Amniotic stem cell (primary cell): Measurements from ENCODE around the gene RNU7-1.

ENCODE experiments used
- DNase-seq: peaks from one replicate; lab custom pipeline; 2025; lab: John Stamatoyannopoulos, UW

The RNU7-1 gene

GRCh38 chr12:6953442-6954315 lies 10.1 kb downstream of the RNU7-1 start:
- DNase-seq, result no peak

DNA sequence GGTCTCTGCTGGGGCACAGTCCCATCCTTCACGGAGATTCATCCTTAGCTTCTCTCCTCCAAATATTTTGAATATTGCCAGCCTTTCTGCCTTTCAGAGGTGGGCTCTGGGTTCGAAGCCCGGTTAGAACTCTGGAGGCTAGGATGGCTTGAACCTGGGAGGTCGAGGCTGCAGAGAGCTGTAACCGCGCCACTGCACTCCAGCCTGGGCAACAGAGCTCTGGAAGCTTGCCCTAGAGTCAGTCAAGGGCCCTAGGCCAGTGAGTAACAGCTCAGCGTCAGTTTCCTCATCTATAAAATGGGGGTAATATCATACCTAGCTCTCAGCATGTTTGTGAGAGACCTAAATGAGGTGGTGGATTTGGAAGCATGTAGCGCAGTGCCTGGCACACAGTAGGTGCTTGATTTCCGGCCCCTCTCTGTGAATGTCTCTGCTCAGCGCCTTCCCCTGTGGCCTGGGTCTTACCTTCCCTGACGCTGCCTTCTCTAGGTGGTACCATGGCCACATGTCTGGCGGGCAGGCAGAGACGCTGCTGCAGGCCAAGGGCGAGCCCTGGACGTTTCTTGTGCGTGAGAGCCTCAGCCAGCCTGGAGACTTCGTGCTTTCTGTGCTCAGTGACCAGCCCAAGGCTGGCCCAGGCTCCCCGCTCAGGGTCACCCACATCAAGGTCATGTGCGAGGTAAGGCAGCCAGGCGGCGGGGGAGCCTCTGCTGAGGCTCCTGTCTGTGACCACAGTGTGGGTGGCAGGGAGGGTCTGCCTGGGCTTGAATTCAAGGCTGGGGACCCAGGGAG lies 10.9 kb downstream of the RNU7-1 start:
- no peak for DNase-seq

DNA sequence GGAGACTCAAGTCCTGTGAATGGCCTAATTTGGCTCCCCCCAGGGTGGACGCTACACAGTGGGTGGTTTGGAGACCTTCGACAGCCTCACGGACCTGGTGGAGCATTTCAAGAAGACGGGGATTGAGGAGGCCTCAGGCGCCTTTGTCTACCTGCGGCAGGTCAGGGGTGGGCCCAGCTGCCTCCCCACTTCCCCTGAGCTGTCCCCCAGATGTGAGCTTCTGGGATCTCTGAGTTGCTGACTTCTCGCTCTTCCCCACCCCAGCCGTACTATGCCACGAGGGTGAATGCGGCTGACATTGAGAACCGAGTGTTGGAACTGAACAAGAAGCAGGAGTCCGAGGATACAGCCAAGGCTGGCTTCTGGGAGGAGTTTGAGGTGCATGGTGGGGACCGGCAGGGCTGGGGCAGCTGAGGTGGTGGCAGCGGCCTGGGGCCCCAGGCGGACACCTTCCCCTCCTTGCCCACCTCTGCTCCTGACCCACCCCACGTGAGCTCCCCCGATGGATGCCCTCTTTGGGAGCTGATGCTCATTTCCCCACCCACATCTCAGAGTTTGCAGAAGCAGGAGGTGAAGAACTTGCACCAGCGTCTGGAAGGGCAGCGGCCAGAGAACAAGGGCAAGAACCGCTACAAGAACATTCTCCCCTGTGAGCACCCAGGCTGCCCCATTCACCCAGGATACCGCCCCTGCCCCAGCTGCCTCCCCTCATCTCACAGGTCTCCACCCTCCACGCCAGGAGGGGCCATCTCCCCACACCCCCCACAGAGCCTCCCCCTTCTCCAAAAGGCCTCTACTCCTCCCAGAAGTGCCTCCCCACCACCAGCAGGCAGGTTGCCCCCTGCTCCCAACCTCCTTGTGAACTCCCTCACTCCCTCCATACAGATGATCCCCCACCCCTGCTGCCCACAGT lies 11.7 kb downstream of the RNU7-1 start:
- DNase-seq, result no peak

DNA sequence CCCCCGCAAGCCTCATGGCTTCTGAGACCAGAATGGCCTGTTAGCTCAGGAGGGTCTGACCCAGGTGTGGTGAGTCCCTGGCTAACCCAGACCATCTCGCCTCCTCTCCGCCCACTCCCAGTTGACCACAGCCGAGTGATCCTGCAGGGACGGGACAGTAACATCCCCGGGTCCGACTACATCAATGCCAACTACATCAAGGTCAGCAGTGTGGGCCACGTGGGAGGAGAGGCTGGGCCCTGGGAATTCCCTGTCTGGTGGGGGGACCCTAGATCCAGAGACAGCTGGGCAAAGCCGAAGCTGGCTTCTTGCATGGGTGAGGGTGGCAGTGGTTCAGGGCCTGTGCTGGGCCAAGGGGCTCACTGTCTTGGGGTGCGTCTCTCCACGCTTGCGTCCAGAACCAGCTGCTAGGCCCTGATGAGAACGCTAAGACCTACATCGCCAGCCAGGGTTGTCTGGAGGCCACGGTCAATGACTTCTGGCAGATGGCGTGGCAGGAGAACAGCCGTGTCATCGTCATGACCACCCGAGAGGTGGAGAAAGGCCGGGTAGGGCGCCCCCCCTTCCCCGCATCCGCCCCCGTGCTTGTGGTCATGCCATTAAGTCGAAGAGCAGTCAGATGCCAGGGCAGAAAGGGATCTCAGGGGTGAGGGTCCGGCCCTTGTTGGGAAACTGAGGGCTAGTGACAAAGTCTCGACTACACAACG lies 12.6 kb downstream of the RNU7-1 start:
- DNase-seq, result no peak

- no peak for DNase-seq
These were observed 13.6 kb downstream of the RNU7-1 start for GRCh38 chr12:6957151-6957701.

DNA sequence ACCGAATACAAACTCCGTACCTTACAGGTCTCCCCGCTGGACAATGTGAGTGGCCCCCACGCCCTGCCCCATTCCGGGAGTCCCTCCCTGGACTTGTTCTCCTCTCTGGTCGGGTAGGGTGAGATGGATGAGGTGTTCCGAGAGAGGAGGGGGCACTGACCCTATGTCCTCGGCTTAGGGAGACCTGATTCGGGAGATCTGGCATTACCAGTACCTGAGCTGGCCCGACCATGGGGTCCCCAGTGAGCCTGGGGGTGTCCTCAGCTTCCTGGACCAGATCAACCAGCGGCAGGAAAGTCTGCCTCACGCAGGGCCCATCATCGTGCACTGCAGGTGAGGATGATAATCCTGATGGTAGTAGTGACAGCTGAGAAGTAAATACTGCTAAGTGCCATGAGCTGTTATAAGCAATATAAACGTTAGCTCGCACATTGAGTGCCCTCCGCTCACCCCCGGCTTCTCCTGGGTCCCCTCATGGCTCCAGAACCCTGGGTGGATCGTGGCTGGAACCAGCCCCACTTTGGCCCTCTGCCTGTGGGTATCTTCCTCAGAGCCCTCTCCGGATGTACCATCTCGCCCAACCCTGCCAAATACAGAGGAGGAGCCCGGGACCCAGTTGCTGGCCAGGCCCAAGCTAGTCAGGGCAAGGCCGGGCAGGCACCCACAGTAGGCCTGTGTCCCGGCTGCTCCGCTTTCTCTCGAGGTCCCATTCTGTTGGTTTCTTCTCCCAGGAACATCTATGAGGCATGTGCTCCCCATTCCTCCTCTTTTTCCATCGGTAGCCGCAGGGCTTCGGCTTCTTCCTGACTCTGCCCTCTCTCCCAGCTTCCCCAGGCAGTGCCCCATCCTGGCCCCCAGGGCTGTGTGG lies 14.4 kb downstream of the RNU7-1 start:
- DNase-seq, result no peak

DNA sequence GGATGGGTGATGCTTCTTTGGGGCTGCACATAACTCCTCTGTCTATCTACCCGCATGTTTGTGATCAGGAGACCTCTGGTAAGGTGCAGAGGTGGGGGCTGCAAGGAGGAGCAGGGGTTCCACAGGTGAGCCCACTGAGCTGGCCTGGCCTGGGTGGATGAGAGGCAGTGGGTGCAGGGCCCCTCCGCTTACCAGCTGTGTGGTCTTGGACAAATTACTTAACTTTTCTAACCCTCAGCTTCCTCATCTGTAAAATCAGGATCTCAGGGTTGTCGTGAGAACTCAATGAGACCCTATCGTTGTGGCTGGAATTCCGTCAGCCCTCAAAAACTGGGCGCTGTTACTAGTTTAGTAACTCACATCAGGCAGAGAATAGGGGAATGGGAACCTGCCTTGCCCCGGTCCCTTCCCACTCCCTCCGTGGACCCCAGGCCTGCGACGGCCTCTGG lies 15.0 kb downstream of the RNU7-1 start:
- DNase-seq, result no peak

- no peak for DNase-seq
These were observed 15.6 kb downstream of the RNU7-1 start for GRCh38 chr12:6959058-6959804.

GRCh38 chr12:6959805-6960592 lies 16.4 kb downstream of the RNU7-1 start:
- no peak for DNase-seq

- DNase-seq, result no peak
These were observed 17.1 kb downstream of the RNU7-1 start for GRCh38 chr12:6960593-6961277.

DNA sequence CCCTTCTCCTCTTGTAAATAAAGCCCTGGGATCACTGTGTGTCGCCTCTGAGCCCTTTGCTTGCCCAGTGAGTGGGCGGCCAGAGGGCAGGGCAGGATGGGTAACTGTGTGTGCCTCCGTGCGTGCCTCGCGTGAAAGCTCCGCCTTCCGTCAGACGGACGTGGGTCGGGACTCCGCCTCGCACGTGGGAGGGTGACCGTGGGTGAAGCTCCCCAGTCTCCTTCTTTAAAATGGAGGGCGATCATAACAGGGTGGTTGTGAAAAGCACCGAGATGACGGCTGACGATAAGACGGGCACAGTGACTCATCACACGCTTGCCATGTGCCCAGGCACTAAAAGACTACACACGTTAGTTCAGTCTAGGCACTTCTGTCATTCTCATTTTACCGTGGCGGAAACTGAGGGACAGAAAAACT lies 17.7 kb downstream of the RNU7-1 start:
- no peak for DNase-seq

DNA sequence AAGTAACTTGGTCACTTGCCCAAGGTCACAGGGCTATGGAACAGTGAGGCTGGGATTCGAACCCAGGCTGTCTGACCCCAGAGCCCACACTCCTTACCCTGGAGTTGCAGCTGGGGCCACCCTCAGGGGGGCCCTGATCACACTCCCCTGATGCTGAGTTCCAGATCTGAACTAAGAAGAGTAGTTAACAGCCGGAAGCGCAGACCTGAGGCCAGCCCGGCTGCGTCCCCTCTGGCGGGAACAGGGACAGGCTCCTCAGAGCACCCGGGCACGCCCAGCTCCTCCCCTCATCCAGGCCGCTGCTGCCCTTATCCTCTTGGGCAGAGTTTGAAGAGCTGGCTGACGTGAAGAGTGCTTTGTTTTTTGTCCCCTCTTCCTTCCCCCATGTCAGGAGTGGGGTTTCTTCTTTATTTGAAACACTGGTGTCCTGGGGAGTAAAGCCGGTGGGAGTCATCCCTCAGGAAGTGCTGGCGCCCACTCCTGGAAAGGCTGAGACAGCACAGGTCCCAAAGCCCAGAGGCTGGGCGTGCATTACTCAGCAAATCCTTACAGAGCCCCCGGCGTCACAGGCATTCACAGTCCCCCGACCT lies 18.2 kb downstream of the RNU7-1 start:
- DNase-seq, result peak; percentile 66

DNA sequence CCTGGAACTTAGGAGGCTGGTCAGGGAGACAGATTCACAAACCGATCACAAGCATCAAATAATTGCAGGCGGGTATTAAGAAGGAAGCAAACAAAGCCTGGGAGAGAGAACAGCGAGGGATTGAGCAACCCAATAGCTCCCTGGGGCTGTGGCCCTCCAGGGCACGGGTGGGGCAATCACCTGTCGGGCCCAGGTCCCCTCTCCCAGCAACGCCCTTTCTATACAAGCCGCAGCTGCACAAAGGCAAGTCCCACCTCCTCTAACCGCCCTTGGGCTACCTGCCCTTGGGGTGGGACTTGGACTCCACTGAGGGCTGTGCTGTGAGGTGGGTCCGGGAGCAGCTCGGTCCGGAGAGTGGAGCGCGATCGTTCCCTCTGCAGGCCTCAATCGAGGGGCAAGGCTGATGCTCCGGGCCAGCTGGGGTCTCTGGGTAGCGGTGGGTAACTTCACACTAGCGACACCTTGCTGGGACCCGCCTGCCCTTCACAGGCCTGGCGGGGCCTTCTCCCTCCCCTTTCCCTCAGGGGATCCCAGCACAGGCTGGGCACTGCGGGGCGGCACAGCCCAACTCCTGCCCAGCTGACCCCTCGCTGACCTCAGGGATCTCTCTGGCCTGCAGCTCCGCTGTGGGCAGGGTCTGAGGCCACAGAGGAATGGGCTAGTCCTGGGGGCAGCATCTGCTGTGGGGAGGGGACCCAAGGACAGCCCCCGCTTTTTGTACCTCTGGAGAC lies 18.8 kb downstream of the RNU7-1 start:
- no peak for DNase-seq

DNA sequence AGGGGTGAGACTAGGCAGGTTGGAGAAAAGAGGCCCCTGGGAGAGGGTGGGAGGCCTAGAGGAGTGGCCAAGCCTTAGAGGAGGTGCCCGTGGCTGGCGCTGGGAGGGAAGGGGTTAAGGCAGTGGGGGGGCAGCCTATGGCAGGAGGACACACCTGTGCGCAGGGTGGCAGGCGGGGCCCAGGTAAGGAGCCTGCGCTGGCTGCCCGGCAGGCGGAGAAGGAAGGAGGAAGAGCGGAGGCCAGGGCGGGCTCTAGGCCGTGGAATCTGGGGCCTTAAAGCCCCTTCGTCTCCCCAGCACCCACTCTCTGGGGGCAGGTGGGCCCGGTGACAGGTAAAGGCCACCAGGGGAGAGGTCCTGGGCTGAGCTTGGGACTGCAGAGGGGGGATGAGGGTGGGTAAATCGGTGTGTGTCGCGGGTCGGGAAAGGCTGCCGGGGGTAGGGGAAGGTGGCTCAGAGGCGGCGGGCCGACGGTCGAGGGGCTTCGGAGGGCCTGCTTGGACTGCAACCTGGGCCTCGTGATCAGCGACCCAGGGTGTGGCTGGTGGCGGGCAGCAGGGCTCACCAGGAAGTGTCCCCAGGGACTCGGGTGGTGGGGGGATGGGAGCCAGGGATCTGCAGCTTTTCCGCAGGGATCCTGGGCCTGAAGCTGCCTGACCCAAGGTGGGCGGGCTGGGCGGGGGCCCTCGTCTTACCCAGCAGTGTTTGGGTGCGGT lies 19.6 kb downstream of the RNU7-1 start:
- no peak for DNase-seq

DNA sequence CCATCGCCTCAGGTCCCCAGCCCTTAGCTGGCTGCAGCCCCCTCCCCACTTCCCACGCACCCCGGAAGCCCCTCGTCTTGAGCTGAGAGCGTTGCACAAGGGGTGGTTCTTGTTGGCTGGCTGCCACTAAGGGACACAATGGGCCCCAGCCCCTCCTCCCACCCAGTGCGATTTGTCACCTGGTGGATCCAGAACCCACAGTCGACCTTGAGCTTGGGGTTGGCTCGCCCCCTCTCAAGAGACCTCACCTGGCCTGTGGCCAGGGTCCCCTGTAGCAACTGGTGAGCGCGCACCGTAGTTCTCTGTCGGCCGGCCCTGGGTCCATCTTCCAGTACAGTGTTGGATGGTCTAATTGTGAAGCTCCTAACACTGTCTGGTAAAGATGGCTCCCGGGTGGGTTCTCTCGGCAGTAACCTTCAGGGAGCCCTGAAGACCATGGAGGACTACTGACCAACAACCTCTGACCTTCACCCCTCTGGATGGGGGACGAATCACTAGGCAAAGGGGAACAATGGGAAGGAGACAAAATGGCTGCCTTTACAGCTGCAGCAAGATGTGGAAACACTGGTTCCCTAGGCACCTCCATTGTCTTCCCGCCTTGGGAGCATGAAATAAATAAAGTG lies 20.3 kb downstream of the RNU7-1 start:
- no peak for DNase-seq

DNA sequence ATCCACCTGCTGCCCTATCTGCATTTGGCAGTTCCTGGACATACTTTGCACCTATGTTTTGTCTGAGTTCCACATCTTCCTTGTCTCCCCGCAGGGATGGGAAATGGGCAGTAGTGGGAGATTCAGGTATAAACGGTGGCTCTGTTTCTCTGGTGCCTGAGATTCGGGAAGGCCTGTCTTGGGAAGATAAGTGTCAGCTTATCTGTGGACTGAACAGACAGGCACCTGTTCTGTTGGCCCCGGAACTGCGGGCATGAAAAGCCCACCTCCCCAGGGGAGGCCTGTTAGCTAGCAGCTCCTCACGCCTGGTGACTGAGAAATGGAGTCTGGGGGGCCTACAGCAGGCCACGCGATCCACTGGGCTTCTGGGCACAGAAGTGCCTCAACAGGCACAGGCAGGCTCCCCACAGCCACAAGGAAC lies 21.0 kb downstream of the RNU7-1 start:
- no peak for DNase-seq
